ENCODE results near the gene SRSF10.
"Not testable (repeated sequence)": the region's sequence is repeated elsewhere in the genome, so short reads cannot be mapped to it uniquely, and the experiment has no call there.

The SRSF10 gene

GRCh38 chr1:23996700-23997229 is 16.6 kb upstream of the SRSF10 start:
- DNase-seq: no peak

GRCh38 chr1:23995431-23995837 is 15.3 kb upstream of the SRSF10 start:
- no peak for DNase-seq

GRCh38 chr1:23992011-23992410 is 11.9 kb upstream of the SRSF10 start:
- DNase-seq: not testable (repeated sequence)

- no peak for DNase-seq
Measured at GRCh38 chr1:23989263-23989662, 9.1 kb upstream of the SRSF10 start.

GRCh38 chr1:23987038-23987437 is 6.9 kb upstream of the SRSF10 start:
- DNase-seq: not testable (repeated sequence)

GRCh38 chr1:23984417-23985186 is 4.5 kb upstream of the SRSF10 start:
- DNase-seq: no peak

GRCh38 chr1:23980728-23981070 is 572 bp upstream of the SRSF10 start:
- peak; percentile 46 for DNase-seq

GRCh38 chr1:23979387-23979880 is 693 bp downstream of the SRSF10 start:
- no peak for DNase-seq

- no peak for DNase-seq
Measured at GRCh38 chr1:23978805-23979204, 1.3 kb downstream of the SRSF10 start.

GRCh38 chr1:23977854-23978191 is 2.3 kb downstream of the SRSF10 start:
- no peak for DNase-seq

- DNase-seq: no peak
Measured at GRCh38 chr1:23977187-23977853, 2.8 kb downstream of the SRSF10 start.

- DNase-seq: no peak
Measured at GRCh38 chr1:23967871-23968270, 12.3 kb downstream of the SRSF10 start.

GRCh38 chr1:23966973-23967493 is 13.1 kb downstream of the SRSF10 start:
- no peak for DNase-seq

GRCh38 chr1:23964790-23965740 is 15.1 kb downstream of the SRSF10 start:
- no peak for DNase-seq

- DNase-seq: no peak
Measured at GRCh38 chr1:23964235-23964668, 15.9 kb downstream of the SRSF10 start.

GRCh38 chr1:23963617-23964234 is 16.4 kb downstream of the SRSF10 start:
- no peak for DNase-seq

GRCh38 chr1:23960291-23961020 is 19.7 kb downstream of the SRSF10 start:
- no peak for DNase-seq

GRCh38 chr1:23959461-23960290 is 20.5 kb downstream of the SRSF10 start, which contains the start of gene PNRC2:
PNRC2 (plus strand) TSS chr1:23959828; CDS start chr1:23961458, 1,630 bp downstream.
- peak; percentile 98 for DNase-seq

- peak; percentile 97 for DNase-seq
Measured at GRCh38 chr1:23958810-23959460, 21.2 kb downstream of the SRSF10 start.

Measured in activated CD4-positive, alpha-beta T cell treated with anti-CD3 and anti-CD28 coated beads, Interleukin-2, amount 50 U/mL, for 16 hours (primary cell).